Mesendoderm (in vitro differentiated cells): Measurements from ENCODE around the gene SLAMF8.

ENCODE experiments used
- DNase-seq: peaks from one replicate; pipeline ENCODE4 v3.0.0; 2013
- H2AK5ac ChIP-seq: 2 replicates; pipeline ENCODE4 v1.6.1; 2013; ENCODE audit warnings: low read length, inconsistent platforms
- H2BK120ac ChIP-seq: 2 replicates; pipeline ENCODE4 v1.6.1; 2013; ENCODE audit warnings: low read depth, mild to moderate bottlenecking, low read length, moderate library complexity, mixed read lengths
- H2BK15ac ChIP-seq: replicated peaks from 2 replicates; pipeline ENCODE4 v1.6.1; 2013; ENCODE audit warnings: low read depth, mild to moderate bottlenecking, moderate library complexity
- H2BK5ac ChIP-seq: 2 replicates; pipeline ENCODE4 v1.6.1; 2013; ENCODE audit warnings: low read length, inconsistent platforms
- H3K18ac ChIP-seq: 2 replicates; pipeline ENCODE4 v1.6.1; 2013; ENCODE audit warnings: mild to moderate bottlenecking, low read length, mixed read lengths
- H3K23ac ChIP-seq: one replicate; pipeline ENCODE4 v1.6.1; 2013; ENCODE audit warnings: low read length
- H3K27ac ChIP-seq: 2 replicates; pipeline ENCODE4 v1.5.1; 2013; ENCODE audit warnings: low read depth, mild to moderate bottlenecking, inconsistent platforms, low read length, moderate library complexity
- H3K27me3 ChIP-seq: 2 replicates; pipeline ENCODE4 v1.6.1; 2013; ENCODE audit warnings: low read length, control low read depth, mild to moderate bottlenecking, inconsistent platforms; ENCODE audit not compliant: insufficient read depth, poor library complexity
- H3K36me3 ChIP-seq: 2 replicates; pipeline ENCODE4 v1.6.1; 2013; ENCODE audit warnings: low read length, inconsistent platforms; ENCODE audit not compliant: control insufficient read depth, insufficient read depth
- H3K4ac ChIP-seq: one replicate; pipeline ENCODE4 v1.6.1; 2013; ENCODE audit warnings: low read depth, mild to moderate bottlenecking, low read length, moderate library complexity
- H3K4me1 ChIP-seq: 2 replicates; pipeline ENCODE4 v1.6.1; 2013; ENCODE audit warnings: low read depth, low read length, inconsistent platforms; ENCODE audit not compliant: control insufficient read depth
- H3K4me2 ChIP-seq: 2 replicates; pipeline ENCODE4 v1.6.1; 2013; ENCODE audit warnings: low read length
- H3K4me3 ChIP-seq: 2 replicates; pipeline ENCODE4 v1.5.1; 2013; ENCODE audit warnings: mild to moderate bottlenecking, low read length
- H3K56ac ChIP-seq: one replicate; pipeline ENCODE4 v1.6.1; 2013; ENCODE audit warnings: low read length
- H3K79me1 ChIP-seq: 2 replicates; pipeline ENCODE4 v1.6.1; 2013; ENCODE audit warnings: low read length, inconsistent platforms
- H3K79me2 ChIP-seq: 2 replicates; pipeline ENCODE4 v1.6.1; 2013; ENCODE audit warnings: mild to moderate bottlenecking, low read length; ENCODE audit not compliant: control insufficient read depth, insufficient read depth
- H3K9ac ChIP-seq: 2 replicates; pipeline ENCODE4 v1.6.1; 2013; ENCODE audit warnings: low read length, inconsistent platforms
- H4K5ac ChIP-seq: one replicate; pipeline ENCODE4 v1.6.1; 2013; ENCODE audit warnings: low read length
- H4K8ac ChIP-seq: one replicate; pipeline ENCODE4 v1.6.1; 2013; ENCODE audit warnings: low read depth, mild to moderate bottlenecking, control low read depth, low read length, moderate library complexity
- WGBS: extraction: QIAGEN DNeasy Blood & Tissue Kit; methylation state at CpG from one replicate; pipeline ENCODE4 v1.1.7; 2013; ENCODE audit warnings: low lambda C conversion rate, missing lambda C conversion rate; ENCODE audit not compliant: insufficient coverage; ENCODE audit errors: extremely low coverage; 5-methylcytosine and 5-hydroxymethylcytosine counted together

The SLAMF8 gene

DNA sequence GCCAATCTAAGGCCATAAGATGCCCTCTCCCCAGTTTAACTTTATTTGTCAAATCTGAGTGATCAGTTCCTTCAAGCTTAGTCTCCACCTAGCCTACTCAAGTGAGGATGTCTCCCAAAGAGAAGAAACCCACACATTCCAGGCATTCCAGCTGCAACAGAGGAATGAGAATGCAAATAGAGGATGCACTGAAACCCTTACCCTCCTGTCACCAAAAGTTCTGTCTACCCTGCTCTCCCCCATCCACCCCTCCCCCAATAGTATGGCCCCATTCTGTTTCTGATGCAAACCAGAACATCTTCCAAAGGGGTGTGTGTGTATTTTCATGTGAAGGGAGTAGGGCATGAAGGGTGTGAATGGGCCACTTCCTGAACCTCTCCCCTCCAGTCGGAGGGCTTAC, 42.9 kb upstream of the SLAMF8 start:
- Histone ChIP-seq H3K27ac (peak overlapping the region; percentile 52), H4K5ac (no peak overlapping the region), H3K4me1 (peaks cover 10% of the 10 kb centered on the region), H3K79me1 (peaks cover 2% of the 10 kb centered on the region), H3K4ac (no peak overlapping the region), H3K36me3 (no peaks in the 10 kb centered on the region), H3K18ac (no peak overlapping the region), H3K27me3 (no peaks in the 10 kb centered on the region), H2BK15ac (no peak overlapping the region), H3K79me2 (no peaks in the 10 kb centered on the region), H3K4me2 (no peak overlapping the region), H3K23ac (no peak overlapping the region), H4K8ac (no peak overlapping the region), H2AK5ac (no peak overlapping the region), H2BK5ac (no peak overlapping the region), H3K4me3 (no peak overlapping the region), H2BK120ac (no peak overlapping the region), H3K56ac (no peak overlapping the region), H3K9ac (no peak overlapping the region)
- peak; percentile 87 for DNase-seq
- no CpG with 5 or more reads among the region's 1 CpG for WGBS

DNA sequence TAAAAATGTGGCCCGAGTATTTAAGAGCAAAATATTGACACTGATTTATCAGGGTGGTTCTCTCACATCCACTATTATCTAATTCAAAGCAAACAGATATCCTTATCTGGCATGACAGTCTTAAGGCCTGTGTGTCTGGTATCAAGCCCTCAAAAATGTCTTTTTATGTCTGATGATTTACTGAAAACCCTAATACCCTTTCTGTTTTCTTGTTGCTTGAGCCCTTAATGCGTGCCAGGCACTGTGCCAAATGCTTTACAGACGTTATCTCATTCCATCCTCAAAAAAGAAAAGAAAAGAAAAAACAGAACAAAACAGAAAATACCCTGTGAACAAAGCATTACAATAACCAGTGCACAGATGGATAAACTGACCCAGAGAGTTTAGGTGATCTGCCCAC, 40.2 kb upstream of the SLAMF8 start:
- Histone ChIP-seq H3K23ac (no peak overlapping the region), H3K56ac (no peak overlapping the region), H3K4ac (no peak overlapping the region), H3K79me1 (peaks cover 2% of the 10 kb centered on the region), H3K79me2 (no peaks in the 10 kb centered on the region), H2AK5ac (no peak overlapping the region), H2BK15ac (no peak overlapping the region), H3K4me2 (no peak overlapping the region), H3K18ac (no peak overlapping the region), H3K27me3 (no peaks in the 10 kb centered on the region), H3K27ac (no peak overlapping the region), H3K4me1 (peaks cover 7% of the 10 kb centered on the region), H2BK5ac (no peak overlapping the region), H3K36me3 (no peaks in the 10 kb centered on the region), H2BK120ac (no peak overlapping the region), H4K8ac (no peak overlapping the region), H3K9ac (no peak overlapping the region), H3K4me3 (no peak overlapping the region), H4K5ac (no peak overlapping the region)
- WGBS: no CpG with 5 or more reads among the region's 3 CpGs
- no peak for DNase-seq

DNA sequence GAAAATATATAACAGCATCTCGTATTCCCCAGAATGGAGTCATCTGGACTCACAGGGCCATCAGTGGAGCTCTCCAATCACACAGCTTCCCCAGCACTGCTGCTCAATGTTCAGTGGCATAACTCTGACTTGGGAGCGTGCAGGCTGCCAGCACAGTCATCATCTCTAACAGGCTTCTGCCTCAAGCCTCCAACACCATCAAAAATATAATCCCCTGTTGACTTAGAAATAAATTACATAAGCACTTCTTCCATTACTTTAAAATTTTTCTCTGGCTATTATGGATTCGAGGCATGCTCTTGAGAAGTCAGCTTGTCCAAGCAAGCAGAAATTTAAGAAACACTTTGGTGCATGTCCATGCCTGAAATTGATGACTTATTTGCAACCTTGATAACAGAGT, 39.7 kb upstream of the SLAMF8 start:
- Histone ChIP-seq H3K4me1 (peaks cover 7% of the 10 kb centered on the region), H2BK15ac (no peak overlapping the region), H3K23ac (no peak overlapping the region), H4K8ac (no peak overlapping the region), H3K4ac (no peak overlapping the region), H3K27me3 (no peaks in the 10 kb centered on the region), H3K79me1 (no peaks in the 10 kb centered on the region), H3K56ac (no peak overlapping the region), H4K5ac (no peak overlapping the region), H2BK5ac (no peak overlapping the region), H2AK5ac (no peak overlapping the region), H3K36me3 (no peaks in the 10 kb centered on the region), H2BK120ac (no peak overlapping the region), H3K79me2 (no peaks in the 10 kb centered on the region), H3K4me3 (no peak overlapping the region), H3K18ac (no peak overlapping the region), H3K9ac (no peak overlapping the region), H3K4me2 (no peak overlapping the region), H3K27ac (no peak overlapping the region)
- no peak for DNase-seq
- WGBS: no CpG with 5 or more reads among the region's 3 CpGs

DNA sequence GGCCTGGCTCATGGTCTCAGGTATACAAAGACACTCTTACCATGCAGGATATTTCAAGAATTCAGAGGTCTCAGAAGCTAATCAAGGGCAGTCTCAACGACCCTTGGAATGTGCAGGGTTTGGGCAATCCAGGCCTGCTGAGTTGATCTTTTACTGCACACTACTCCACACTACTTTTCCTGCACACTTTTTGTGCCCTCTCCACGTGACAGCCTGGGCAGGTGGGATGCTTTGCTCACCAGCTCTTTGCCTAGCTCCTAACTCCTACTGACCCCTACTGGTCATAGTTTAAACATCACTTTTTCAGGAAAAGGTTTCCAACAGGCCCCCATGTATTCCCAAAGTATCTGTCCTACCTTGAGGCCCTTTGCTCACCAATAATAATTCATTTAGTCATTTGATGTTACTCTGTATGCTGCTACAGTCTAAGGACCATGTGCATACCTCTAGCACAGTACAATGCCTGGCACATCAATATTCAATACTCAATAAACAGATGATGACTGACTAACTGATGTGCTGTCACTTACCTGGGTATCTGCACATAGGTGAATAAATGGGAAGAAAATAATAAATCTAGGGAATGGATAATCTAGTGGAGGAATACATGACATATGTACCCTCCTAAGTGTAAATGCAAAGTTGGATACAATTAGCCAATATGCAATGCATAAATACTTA, 36.3 kb upstream of the SLAMF8 start:
- Histone ChIP-seq H3K4me1 (no peaks in the 10 kb centered on the region), H2AK5ac (no peak overlapping the region), H2BK5ac (no peak overlapping the region), H3K27ac (no peak overlapping the region), H3K9ac (no peak overlapping the region), H3K79me1 (no peaks in the 10 kb centered on the region), H3K4me2 (no peak overlapping the region), H4K8ac (no peak overlapping the region), H3K4me3 (no peak overlapping the region), H3K36me3 (no peaks in the 10 kb centered on the region), H2BK120ac (no peak overlapping the region), H2BK15ac (no peak overlapping the region), H3K27me3 (no peaks in the 10 kb centered on the region), H3K4ac (no peak overlapping the region), H3K79me2 (no peaks in the 10 kb centered on the region), H3K18ac (no peak overlapping the region), H3K56ac (no peak overlapping the region), H4K5ac (no peak overlapping the region), H3K23ac (no peak overlapping the region)
- no CpG with 5 or more reads among the region's 2 CpGs for WGBS
- DNase-seq: peak; percentile 66

DNA sequence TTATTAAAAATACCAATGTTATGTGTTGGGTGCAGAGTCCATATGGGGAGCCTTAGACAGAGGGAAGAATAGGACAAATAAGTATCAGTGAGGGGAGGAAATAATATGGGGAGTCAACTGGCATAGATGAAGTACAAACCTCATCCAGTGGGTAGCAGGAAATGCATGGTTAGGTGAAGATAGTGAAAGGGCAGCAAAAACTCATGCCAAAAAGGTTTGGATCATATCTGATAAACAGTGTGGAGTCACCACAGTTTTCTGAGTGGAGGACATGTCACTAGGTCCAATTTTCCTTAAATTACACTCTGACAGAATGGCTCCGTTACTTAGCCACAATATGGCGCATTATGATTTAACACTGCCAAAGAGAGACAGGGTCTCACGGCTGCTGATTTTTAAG, 35.6 kb upstream of the SLAMF8 start:
- H3K79me2 ChIP-seq: no peaks in the 10 kb centered on the region
- H4K8ac ChIP-seq: no peak overlapping the region
- DNase-seq: no peak
- H3K23ac ChIP-seq: no peak overlapping the region
- H3K4me3 ChIP-seq: no peak overlapping the region
- H3K4ac ChIP-seq: no peak overlapping the region
- no peak overlapping the region for H2BK120ac ChIP-seq
- H3K56ac ChIP-seq: no peak overlapping the region
- WGBS: no CpG with 5 or more reads among the region's 3 CpGs
- no peaks in the 10 kb centered on the region for H3K79me1 ChIP-seq
- H4K5ac ChIP-seq: no peak overlapping the region
- H3K27ac ChIP-seq: no peak overlapping the region
- H2BK15ac ChIP-seq: no peak overlapping the region
- no peak overlapping the region for H2AK5ac ChIP-seq
- H3K4me1 ChIP-seq: no peaks in the 10 kb centered on the region
- H2BK5ac ChIP-seq: no peak overlapping the region
- no peak overlapping the region for H3K18ac ChIP-seq
- H3K27me3 ChIP-seq: no peaks in the 10 kb centered on the region
- no peaks in the 10 kb centered on the region for H3K36me3 ChIP-seq
- H3K4me2 ChIP-seq: no peak overlapping the region
- no peak overlapping the region for H3K9ac ChIP-seq

DNA sequence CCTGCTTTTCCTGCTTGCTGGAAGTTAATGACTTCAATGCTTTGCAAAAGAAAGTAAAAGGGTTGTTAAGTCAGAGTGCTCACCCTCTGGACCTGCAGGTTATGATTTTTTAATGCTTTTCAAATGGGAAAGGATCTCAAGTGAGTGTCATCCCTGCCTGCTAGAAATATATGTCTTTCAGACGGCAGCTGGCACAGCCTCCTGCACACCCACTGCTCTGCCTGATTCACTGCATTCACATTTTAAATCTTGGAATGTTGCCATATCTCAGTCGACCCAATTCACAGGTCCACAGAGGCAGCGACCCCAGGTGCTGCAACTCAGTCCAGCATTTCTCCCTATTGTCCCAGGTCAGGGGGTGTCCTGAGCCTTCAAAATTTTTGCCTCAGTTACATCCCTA, 35.2 kb upstream of the SLAMF8 start:
- DNase-seq: no peak
- no peak overlapping the region for H2AK5ac ChIP-seq
- no peak overlapping the region for H4K8ac ChIP-seq
- H3K79me2 ChIP-seq: no peaks in the 10 kb centered on the region
- no peaks in the 10 kb centered on the region for H3K36me3 ChIP-seq
- no CpG with 5 or more reads among the region's 3 CpGs for WGBS
- no peaks in the 10 kb centered on the region for H3K79me1 ChIP-seq
- no peak overlapping the region for H2BK5ac ChIP-seq
- H3K4me3 ChIP-seq: no peak overlapping the region
- no peak overlapping the region for H3K4ac ChIP-seq
- no peak overlapping the region for H3K4me2 ChIP-seq
- no peak overlapping the region for H2BK15ac ChIP-seq
- H2BK120ac ChIP-seq: no peak overlapping the region
- no peaks in the 10 kb centered on the region for H3K27me3 ChIP-seq
- H3K4me1 ChIP-seq: no peaks in the 10 kb centered on the region
- no peak overlapping the region for H3K27ac ChIP-seq
- H3K18ac ChIP-seq: no peak overlapping the region
- H3K9ac ChIP-seq: no peak overlapping the region
- no peak overlapping the region for H4K5ac ChIP-seq
- no peak overlapping the region for H3K56ac ChIP-seq
- no peak overlapping the region for H3K23ac ChIP-seq
